Measurements from ENCODE around the gene ARHGAP40. TPM values are rescaled to one million over a fixed set of nuclear protein-coding genes. Genes with fewer than 3 reads are reported as not detected.

ARHGAP40 gene
- total and polyA plus RNA-seq, 2 of the 13 experiments (the other 11 are each of a cell fraction or from before 2014, with no cell fraction given), result 0.75 to 2.1 TPM

- TF ChIP-seq, protein P1, sequence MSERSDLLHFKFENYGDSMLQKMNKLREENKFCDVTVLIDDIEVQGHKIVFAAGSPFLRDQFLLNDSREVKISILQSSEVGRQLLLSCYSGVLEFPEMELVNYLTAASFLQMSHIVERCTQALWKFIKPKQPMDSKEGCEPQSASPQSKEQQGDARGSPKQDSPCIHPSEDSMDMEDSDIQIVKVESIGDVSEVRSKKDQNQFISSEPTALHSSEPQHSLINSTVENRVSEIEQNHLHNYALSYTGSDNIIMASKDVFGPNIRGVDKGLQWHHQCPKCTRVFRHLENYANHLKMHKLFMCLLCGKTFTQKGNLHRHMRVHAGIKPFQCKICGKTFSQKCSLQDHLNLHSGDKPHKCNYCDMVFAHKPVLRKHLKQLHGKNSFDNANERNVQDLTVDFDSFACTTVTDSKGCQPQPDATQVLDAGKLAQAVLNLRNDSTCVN (CRISPR knock-in tag; IDR thresholded peaks at IDR 0.05; ENCODE audit: borderline replicate concordance), result peak; percentile 77; the same call in 1 of the 2 replicates
- no peak for TF ChIP-seq TAF15 (IDR thresholded peaks at IDR 0.05; ENCODE audit: low read depth, low read length, poor library complexity, severe bottlenecking)
- TF ChIP-seq, protein P2, sequence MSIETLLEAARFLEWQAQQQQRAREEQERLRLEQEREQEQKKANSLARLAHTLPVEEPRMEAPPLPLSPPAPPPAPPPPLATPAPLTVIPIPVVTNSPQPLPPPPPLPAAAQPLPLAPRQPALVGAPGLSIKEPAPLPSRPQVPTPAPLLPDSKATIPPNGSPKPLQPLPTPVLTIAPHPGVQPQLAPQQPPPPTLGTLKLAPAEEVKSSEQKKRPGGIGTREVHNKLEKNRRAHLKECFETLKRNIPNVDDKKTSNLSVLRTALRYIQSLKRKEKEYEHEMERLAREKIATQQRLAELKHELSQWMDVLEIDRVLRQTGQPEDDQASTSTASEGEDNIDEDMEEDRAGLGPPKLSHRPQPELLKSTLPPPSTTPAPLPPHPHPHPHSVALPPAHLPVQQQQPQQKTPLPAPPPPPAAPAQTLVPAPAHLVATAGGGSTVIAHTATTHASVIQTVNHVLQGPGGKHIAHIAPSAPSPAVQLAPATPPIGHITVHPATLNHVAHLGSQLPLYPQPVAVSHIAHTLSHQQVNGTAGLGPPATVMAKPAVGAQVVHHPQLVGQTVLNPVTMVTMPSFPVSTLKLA (IDR thresholded peaks at IDR 0.05), result no peak
- no peak for TF ChIP-seq SNAPC5 (CRISPR knock-in tag; IDR thresholded peaks at IDR 0.05; ENCODE audit: borderline replicate concordance)
- TF ChIP-seq ZBTB20 (CRISPR knock-in tag; IDR thresholded peaks at IDR 0.05; ENCODE audit: borderline replicate concordance, low read depth), result peak; percentile 63; the same call in 1 of the 2 replicates
- TF ChIP-seq, protein P3, sequence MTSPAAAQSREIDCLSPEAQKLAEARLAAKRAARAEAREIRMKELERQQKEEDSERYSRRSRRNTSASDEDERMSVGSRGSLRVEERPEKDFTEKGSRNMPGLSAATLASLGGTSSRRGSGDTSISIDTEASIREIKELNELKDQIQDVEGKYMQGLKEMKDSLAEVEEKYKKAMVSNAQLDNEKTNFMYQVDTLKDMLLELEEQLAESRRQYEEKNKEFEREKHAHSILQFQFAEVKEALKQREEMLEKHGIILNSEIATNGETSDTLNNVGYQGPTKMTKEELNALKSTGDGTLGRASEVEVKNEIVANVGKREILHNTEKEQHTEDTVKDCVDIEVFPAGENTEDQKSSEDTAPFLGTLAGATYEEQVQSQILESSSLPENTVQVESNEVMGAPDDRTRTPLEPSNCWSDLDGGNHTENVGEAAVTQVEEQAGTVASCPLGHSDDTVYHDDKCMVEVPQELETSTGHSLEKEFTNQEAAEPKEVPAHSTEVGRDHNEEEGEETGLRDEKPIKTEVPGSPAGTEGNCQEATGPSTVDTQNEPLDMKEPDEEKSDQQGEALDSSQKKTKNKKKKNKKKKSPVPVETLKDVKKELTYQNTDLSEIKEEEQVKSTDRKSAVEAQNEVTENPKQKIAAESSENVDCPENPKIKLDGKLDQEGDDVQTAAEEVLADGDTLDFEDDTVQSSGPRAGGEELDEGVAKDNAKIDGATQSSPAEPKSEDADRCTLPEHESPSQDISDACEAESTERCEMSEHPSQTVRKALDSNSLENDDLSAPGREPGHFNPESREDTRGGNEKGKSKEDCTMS (CRISPR knock-in tag; conservative IDR thresholded peaks at IDR 0.05), result no peak
- peak; percentile 94 for TF ChIP-seq FOXJ3 (CRISPR knock-in tag; IDR thresholded peaks at IDR 0.05; ENCODE audit: borderline replicate concordance)
- TF ChIP-seq HNRNPH1 (optimal IDR thresholded peaks at IDR 0.05; ENCODE audit: low read depth, low read length), result no peak
- peak; percentile 78; the same call in 1 of the 2 replicates for TF ChIP-seq ZNF292 (CRISPR knock-in tag; IDR thresholded peaks at IDR 0.05; ENCODE audit: borderline replicate concordance, low read depth)
- TF ChIP-seq, protein P4, sequence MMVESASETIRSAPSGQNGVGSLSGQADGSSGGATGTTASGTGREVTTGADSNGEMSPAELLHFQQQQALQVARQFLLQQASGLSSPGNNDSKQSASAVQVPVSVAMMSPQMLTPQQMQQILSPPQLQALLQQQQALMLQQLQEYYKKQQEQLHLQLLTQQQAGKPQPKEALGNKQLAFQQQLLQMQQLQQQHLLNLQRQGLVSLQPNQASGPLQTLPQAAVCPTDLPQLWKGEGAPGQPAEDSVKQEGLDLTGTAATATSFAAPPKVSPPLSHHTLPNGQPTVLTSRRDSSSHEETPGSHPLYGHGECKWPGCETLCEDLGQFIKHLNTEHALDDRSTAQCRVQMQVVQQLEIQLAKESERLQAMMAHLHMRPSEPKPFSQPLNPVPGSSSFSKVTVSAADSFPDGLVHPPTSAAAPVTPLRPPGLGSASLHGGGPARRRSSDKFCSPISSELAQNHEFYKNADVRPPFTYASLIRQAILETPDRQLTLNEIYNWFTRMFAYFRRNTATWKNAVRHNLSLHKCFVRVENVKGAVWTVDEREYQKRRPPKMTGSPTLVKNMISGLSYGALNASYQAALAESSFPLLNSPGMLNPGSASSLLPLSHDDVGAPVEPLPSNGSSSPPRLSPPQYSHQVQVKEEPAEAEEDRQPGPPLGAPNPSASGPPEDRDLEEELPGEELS (CRISPR knock-in tag; IDR thresholded peaks at IDR 0.05), result peak; percentile 99
- peak; percentile 90 for TF ChIP-seq SP5 (CRISPR knock-in tag; IDR thresholded peaks at IDR 0.05; ENCODE audit: borderline replicate concordance, low read depth)
- TF ChIP-seq ZNF607 (CRISPR knock-in tag; IDR thresholded peaks at IDR 0.05; ENCODE audit: borderline replicate concordance), result peak; percentile 58; the same call in 1 of the 2 replicates
- no peak for TF ChIP-seq SMAD9 (CRISPR knock-in tag; IDR thresholded peaks at IDR 0.05)
- TF ChIP-seq, protein P5, sequence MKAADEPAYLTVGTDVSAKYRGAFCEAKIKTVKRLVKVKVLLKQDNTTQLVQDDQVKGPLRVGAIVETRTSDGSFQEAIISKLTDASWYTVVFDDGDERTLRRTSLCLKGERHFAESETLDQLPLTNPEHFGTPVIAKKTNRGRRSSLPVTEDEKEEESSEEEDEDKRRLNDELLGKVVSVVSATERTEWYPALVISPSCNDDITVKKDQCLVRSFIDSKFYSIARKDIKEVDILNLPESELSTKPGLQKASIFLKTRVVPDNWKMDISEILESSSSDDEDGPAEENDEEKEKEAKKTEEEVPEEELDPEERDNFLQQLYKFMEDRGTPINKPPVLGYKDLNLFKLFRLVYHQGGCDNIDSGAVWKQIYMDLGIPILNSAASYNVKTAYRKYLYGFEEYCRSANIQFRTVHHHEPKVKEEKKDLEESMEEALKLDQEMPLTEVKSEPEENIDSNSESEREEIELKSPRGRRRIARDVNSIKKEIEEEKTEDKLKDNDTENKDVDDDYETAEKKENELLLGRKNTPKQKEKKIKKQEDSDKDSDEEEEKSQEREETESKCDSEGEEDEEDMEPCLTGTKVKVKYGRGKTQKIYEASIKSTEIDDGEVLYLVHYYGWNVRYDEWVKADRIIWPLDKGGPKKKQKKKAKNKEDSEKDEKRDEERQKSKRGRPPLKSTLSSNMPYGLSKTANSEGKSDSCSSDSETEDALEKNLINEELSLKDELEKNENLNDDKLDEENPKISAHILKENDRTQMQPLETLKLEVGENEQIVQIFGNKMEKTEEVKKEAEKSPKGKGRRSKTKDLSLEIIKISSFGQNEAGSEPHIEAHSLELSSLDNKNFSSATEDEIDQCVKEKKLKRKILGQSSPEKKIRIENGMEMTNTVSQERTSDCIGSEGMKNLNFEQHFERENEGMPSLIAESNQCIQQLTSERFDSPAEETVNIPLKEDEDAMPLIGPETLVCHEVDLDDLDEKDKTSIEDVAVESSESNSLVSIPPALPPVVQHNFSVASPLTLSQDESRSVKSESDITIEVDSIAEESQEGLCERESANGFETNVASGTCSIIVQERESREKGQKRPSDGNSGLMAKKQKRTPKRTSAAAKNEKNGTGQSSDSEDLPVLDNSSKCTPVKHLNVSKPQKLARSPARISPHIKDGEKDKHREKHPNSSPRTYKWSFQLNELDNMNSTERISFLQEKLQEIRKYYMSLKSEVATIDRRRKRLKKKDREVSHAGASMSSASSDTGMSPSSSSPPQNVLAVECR (CRISPR knock-in tag; IDR thresholded peaks at IDR 0.05; ENCODE audit: borderline replicate concordance), result peak; percentile 55; the same call in 1 of the 2 replicates
- TF ChIP-seq ZNF619 (CRISPR knock-in tag; IDR thresholded peaks at IDR 0.05), result no peak
Measured at GRCh38 chr20:38604873-38605303, 3.3 kb downstream of the ARHGAP40 start (continued).
